BLaER1 (cell line): ENCODE measurements around the gene ADAM10.

ENCODE experiments used
- H3K27ac ChIP-seq: shearing (Covaris generic); formaldehyde crosslinking; 2 replicates; pipeline ENCODE4 v1.8.1; 2022
- H3K27me3 ChIP-seq: shearing (Covaris generic); formaldehyde crosslinking; 2 replicates; pipeline ENCODE4 v1.8.1; 2022
- H3K36me3 ChIP-seq: shearing (Covaris generic); formaldehyde crosslinking; 2 replicates; pipeline ENCODE4 v1.8.1; 2022
- H3K4me1 ChIP-seq: shearing (Covaris generic); formaldehyde crosslinking; 2 replicates; pipeline ENCODE4 v1.8.1; 2022
- H3K4me2 ChIP-seq: shearing (Covaris generic); formaldehyde crosslinking; 2 replicates; pipeline ENCODE4 v1.8.1; 2022
- H3K4me3 ChIP-seq: shearing (Covaris generic); formaldehyde crosslinking; 2 replicates; pipeline ENCODE4 v1.8.1; 2022
- H3K9ac ChIP-seq: shearing (Covaris generic); formaldehyde crosslinking; 2 replicates; pipeline ENCODE4 v1.8.1; 2022
- H3K9me3 ChIP-seq: shearing (Covaris generic); formaldehyde crosslinking; 2 replicates; pipeline ENCODE4 v1.8.1; 2022
- H4K20me1 ChIP-seq: shearing (Covaris generic); formaldehyde crosslinking; 2 replicates; pipeline ENCODE4 v1.8.1; 2022
- Cebpa-rat ChIP-seq: shearing (Covaris generic); IDR thresholded peaks from 2 replicates; pipeline ENCODE4 v1.8.1; 2022

ADAM10 gene

GRCh38 chr15:58590926-58591325, 158.6 kb downstream of the ADAM10 start:
- no peak overlapping the region; the same call in 1 of the 2 replicates for H3K27ac ChIP-seq

GRCh38 chr15:58590236-58590635, 159.3 kb downstream of the ADAM10 start:
- no peak overlapping the region for H3K4me3 ChIP-seq
- peak overlapping the region; percentile 27; the same call in 1 of the 2 replicates for H3K27ac ChIP-seq

More at GRCh38 chr15:58590926-58591325, 158.6 kb downstream of the ADAM10 start:
- TF ChIP-seq Cebpa-rat = no peak
- Histone ChIP-seq H3K9ac (no peak overlapping the region), H3K4me1 (peaks cover 56% of the 10 kb centered on the region), H3K36me3 (peaks cover 31% of the 10 kb centered on the region), H4K20me1 (no peaks in the 10 kb centered on the region), H3K4me2 (peak overlapping the region; percentile 13; the same call in 1 of the 2 replicates), H3K9me3 (peaks cover 6% of the 10 kb centered on the region; the same call in 1 of the 2 replicates), H3K4me3 (no peak overlapping the region), H3K27me3 (no peaks in the 10 kb centered on the region)

GRCh38 chr15:58589047-58589446, 160.5 kb downstream of the ADAM10 start:
- TF ChIP-seq Cebpa-rat = no peak
- Histone ChIP-seq H3K4me3 (no peak overlapping the region), H3K27me3 (no peaks in the 10 kb centered on the region), H3K9ac (no peak overlapping the region), H3K4me1 (peaks cover 75% of the 10 kb centered on the region), H3K9me3 (peaks cover 6% of the 10 kb centered on the region; the same call in 1 of the 2 replicates), H4K20me1 (no peaks in the 10 kb centered on the region), H3K4me2 (peak overlapping the region; percentile 67), H3K27ac (peak overlapping the region; percentile 47), H3K36me3 (peaks cover 16% of the 10 kb centered on the region)

More at GRCh38 chr15:58590236-58590635, 159.3 kb downstream of the ADAM10 start:
- no peaks in the 10 kb centered on the region for H3K27me3 ChIP-seq
- no peak for TF ChIP-seq Cebpa-rat
- H3K9ac ChIP-seq = no peak overlapping the region
- H3K36me3 ChIP-seq = peaks cover 25% of the 10 kb centered on the region
- peaks cover 6% of the 10 kb centered on the region; the same call in 1 of the 2 replicates for H3K9me3 ChIP-seq
- peak overlapping the region; percentile 67 for H3K4me2 ChIP-seq
- H4K20me1 ChIP-seq = no peaks in the 10 kb centered on the region
- H3K4me1 ChIP-seq = peaks cover 63% of the 10 kb centered on the region

- Histone ChIP-seq H3K4me3 (no peak overlapping the region), H3K27me3 (no peaks in the 10 kb centered on the region), H3K27ac (peak overlapping the region; percentile 45; the same call in 1 of the 2 replicates), H3K4me2 (peak overlapping the region; percentile 46), H3K9ac (no peak overlapping the region), H3K36me3 (peaks cover 7% of the 10 kb centered on the region), H3K9me3 (peaks cover 6% of the 10 kb centered on the region; the same call in 1 of the 2 replicates), H4K20me1 (no peaks in the 10 kb centered on the region), H3K4me1 (peaks cover 82% of the 10 kb centered on the region)
- TF ChIP-seq Cebpa-rat = no peak
These were observed 161.4 kb downstream of the ADAM10 start for GRCh38 chr15:58588096-58588495.

GRCh38 chr15:58587486-58587885, 162.0 kb downstream of the ADAM10 start:
- Histone ChIP-seq H4K20me1 (no peaks in the 10 kb centered on the region), H3K4me3 (no peak overlapping the region), H3K4me1 (peaks cover 82% of the 10 kb centered on the region), H3K27me3 (no peaks in the 10 kb centered on the region), H3K36me3 (peaks cover 5% of the 10 kb centered on the region; the same call in 1 of the 2 replicates), H3K4me2 (peak overlapping the region; percentile 46), H3K27ac (peak overlapping the region; percentile 45; the same call in 1 of the 2 replicates), H3K9me3 (peaks cover 5% of the 10 kb centered on the region; the same call in 1 of the 2 replicates), H3K9ac (no peak overlapping the region)
- no peak for TF ChIP-seq Cebpa-rat

- peak overlapping the region; percentile 87 for H3K27ac ChIP-seq
- no peaks in the 10 kb centered on the region for H4K20me1 ChIP-seq
- H3K4me3 ChIP-seq = peak overlapping the region; percentile 24; the same call in 1 of the 2 replicates
- H3K36me3 ChIP-seq = no peaks in the 10 kb centered on the region; the same call in 1 of the 2 replicates
- no peak for TF ChIP-seq Cebpa-rat
- no peaks in the 10 kb centered on the region for H3K27me3 ChIP-seq
- peak overlapping the region; percentile 74 for H3K9ac ChIP-seq
- peaks cover 76% of the 10 kb centered on the region for H3K4me1 ChIP-seq
- peaks cover 21% of the 10 kb centered on the region for H3K9me3 ChIP-seq
- peak overlapping the region; percentile 83 for H3K4me2 ChIP-seq
These were observed 163.6 kb downstream of the ADAM10 start for GRCh38 chr15:58585693-58586443.

- peak overlapping the region; percentile 87 for H3K27ac ChIP-seq
- peak overlapping the region; percentile 24 for H3K4me3 ChIP-seq
- H3K9me3 ChIP-seq = peaks cover 26% of the 10 kb centered on the region
- no peaks in the 10 kb centered on the region; the same call in 1 of the 2 replicates for H3K36me3 ChIP-seq
- no peaks in the 10 kb centered on the region for H4K20me1 ChIP-seq
- peak overlapping the region; percentile 74 for H3K9ac ChIP-seq
- no peak for TF ChIP-seq Cebpa-rat
- no peaks in the 10 kb centered on the region for H3K27me3 ChIP-seq
- peaks cover 66% of the 10 kb centered on the region for H3K4me1 ChIP-seq
- peak overlapping the region; percentile 83 for H3K4me2 ChIP-seq
These were observed 164.6 kb downstream of the ADAM10 start for GRCh38 chr15:58584789-58585461.

- Histone ChIP-seq H4K20me1 (no peaks in the 10 kb centered on the region), H3K9ac (no peak overlapping the region; the same call in 1 of the 2 replicates), H3K4me1 (peaks cover 50% of the 10 kb centered on the region), H3K36me3 (no peaks in the 10 kb centered on the region; the same call in 1 of the 2 replicates), H3K9me3 (peaks cover 31% of the 10 kb centered on the region), H3K27ac (peak overlapping the region; percentile 87), H3K27me3 (no peaks in the 10 kb centered on the region), H3K4me2 (peak overlapping the region; percentile 83; the same call in 1 of the 2 replicates), H3K4me3 (no peak overlapping the region; the same call in 1 of the 2 replicates)
- TF ChIP-seq Cebpa-rat = no peak
These were observed 166.2 kb downstream of the ADAM10 start for GRCh38 chr15:58583171-58583908.

GRCh38 chr15:58582160-58582559, 167.3 kb downstream of the ADAM10 start:
- Histone ChIP-seq H3K9ac (no peak overlapping the region), H3K36me3 (no peaks in the 10 kb centered on the region; the same call in 1 of the 2 replicates), H3K4me3 (peak overlapping the region; percentile 23; the same call in 1 of the 2 replicates), H3K27me3 (no peaks in the 10 kb centered on the region), H3K4me2 (no peak overlapping the region), H3K4me1 (peaks cover 39% of the 10 kb centered on the region), H3K27ac (no peak overlapping the region), H3K9me3 (peaks cover 36% of the 10 kb centered on the region), H4K20me1 (no peaks in the 10 kb centered on the region)
- no peak for TF ChIP-seq Cebpa-rat
